Medulla oblongata (tissue), 1 donor: ENCODE measurements around the gene MSMO1.
"Not testable (repeated sequence)": the region's sequence is repeated elsewhere in the genome, so short reads cannot be mapped to it uniquely, and the experiment has no call there.

Experiments
- DNase-seq: peaks from one replicate; pipeline ENCODE4 v3.0.0-alpha.2; 2015; ENCODE audit errors: extremely low spot score

Gene MSMO1

DNA sequence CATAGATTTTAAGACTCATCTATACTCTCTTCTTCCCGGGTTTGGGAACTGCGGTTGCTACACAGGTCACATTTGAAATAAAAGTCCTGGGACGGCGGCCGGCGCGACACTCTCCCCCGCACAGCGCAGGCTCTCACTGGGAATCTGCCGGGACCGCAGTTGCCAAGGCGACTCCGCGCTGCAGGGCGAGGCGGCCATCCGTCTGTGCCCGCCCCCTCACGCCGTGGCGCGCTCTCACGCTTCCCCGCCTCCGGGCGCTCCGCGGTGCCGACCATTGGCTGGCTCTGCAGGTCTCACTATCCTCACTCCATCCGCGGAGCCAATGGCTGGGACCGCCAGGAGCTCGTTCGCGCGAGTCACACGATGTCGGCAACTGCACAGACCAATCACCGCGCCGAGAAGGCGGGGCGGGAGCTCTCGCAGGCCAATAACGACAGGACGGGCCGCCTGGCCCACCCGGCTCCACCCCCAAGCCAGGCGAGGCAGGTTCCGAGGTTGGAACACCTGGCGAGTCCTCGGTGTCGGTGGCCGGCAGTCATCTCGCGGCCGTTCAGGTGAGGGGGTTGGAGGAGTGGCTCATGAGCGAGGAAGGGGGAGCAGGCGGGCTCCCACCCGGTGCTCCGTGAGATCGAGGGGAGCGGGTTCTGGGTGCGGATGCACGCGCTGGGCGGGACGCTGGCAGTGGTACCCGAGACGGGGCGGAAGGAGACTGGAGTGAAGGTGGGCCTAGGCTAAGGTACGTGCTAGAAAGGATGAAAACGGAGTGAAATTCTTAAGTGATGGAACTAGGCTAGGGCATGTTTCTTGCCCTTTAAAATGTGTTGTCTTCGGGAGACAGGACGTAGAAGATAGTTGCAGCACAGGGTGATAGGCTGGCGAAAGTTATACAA lies at the start of gene MSMO1:
MSMO1 (plus strand) TSS at position 459 of the 890 bp plus-strand sequence. CDS start 5,702 bp downstream, outside the sequence.
- peak; percentile 99 for DNase-seq

DNA sequence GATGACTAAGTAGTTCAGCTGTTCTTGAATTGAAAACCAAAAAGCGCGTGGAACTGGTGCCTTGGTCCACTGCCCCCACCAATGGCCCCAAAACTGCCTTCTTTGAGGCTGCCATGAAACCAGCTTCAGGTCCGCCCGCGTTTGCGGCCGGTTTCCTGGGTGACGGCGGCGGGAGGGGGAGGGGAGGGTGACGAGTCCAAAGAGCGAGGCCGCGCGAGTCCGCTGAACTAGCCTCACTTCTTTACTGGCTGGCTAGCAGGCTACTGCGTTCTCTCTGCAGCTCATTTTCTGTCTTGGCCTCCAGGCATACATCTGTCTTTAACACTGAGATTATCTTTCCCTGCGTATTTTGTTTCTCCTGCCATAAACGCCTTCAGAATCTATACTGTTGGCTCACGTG lies 47.9 kb upstream of the MSMO1 start:
- not testable (repeated sequence) for DNase-seq

DNA sequence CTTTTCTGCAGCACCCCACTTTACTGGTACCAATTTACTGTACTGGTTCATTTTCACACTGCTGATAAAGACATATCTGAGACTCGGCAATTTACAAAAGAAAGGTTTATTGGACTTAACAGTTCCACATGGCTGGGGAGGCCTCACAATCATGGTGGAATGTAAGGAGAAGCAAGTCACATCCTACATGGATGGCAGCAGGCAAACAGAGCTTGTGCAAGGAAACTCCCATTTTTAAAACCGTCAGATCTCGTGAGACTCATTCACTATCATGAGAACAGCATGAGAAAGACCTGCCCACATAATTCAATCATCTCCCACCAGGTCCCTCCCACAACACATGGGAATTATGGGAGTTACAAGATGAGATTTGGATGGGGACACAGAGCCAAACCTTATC lies 42.8 kb upstream of the MSMO1 start:
- DNase-seq = not testable (repeated sequence)

DNA sequence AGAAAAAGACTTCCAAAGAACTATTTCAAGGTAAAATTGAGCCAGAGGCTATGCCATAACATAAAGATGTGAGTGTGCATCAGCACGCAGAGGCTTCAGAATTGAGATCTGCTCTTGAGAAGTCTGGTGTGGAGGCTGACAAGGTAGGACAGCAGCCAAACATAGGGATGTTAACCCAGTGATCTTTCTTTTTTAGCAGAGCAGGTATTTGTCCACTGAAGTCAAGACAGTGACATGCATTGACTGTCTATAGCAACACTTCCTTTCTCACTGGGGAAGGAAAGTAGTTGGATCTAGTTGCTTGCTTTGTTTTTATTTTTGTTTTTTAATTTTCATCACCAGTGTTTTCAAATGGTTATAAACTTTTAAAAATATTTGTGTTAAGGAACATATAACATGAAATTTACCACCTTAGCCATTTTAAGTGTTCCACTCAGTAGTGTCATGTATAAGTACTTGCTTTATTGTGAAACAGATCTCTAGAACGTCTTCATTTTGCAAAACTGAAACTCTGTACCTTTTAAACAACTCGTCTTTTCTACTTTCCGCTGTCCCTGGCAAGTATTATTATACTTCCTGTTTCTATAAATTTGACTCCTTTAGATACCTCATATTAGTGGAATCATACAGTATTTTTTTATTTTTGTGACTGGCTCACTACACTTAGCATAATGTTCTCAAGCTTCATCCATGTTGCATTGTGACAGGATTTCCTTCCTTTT lies 40.7 kb upstream of the MSMO1 start:
- DNase-seq = not testable (repeated sequence)

DNA sequence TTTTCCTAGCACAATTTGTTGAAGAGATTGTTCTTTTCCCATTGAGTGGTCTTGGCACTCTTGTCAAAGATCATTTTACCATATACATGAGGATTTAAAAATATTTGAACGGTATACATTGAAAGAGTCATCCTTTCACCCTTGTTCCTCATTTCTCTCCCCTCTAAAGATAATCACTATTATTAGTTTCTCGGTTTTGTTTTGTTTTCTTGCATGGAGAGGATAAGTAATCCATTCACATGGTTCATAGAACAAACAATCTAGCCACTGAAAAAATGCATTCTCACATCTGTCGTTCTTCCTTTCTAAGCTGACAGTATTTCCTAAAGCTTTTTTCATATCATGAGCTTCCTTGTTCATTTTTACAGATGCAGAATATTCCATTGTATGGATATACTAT lies 39.2 kb upstream of the MSMO1 start:
- no peak for DNase-seq

DNA sequence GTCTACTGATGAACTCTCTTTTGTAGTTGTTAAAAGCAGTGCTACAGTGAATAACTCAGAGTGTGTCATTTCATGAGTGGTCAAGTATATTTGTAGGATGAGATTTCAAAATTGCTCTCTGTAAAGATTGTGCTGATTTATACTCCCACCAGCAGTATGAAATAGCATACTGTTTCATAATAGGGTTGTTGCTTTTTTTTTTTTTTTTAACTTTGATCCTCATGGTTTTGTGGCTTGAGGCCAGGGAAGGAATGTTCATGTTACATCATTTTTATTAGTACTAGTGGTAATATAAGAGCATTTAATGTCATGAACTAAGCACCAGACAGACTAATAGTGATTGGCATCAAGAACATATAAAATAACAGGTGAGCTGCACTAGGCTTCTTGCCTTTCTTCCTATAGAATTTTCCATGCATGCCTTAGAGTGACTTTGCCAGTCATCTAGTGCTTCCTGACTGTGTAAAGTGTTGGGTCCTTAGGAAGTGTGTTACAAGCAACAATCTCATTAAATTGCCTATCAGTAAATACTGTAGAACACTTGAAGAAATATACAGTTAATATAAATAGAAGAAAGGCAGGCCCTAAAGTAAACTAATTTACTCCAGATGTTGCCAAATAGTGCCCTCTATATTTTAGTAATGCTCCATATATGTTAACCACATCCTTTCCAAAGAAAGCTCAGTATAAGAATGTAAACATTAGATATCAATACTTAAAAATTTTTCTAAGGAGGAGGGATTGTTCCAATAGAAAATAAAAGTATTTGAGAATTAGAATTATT lies 38.6 kb upstream of the MSMO1 start:
- DNase-seq = no peak

DNA sequence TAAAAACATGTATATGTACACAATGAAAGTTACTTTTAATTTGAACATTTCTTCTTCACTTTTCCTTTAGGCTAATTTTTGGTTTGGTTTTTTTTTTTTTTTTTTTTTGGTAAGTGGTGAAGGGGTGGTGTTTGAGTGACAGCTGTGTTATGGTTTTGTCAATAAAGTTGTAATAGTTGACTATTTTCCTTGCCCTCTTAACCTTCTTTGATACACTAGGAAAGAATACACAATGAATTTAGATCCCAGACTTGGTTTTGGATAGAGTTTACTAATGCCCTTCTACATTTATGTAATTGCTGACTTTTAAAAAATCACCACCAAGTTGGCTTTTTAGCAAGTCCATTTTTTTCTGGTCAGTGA lies 38.1 kb upstream of the MSMO1 start:
- DNase-seq = no peak

DNA sequence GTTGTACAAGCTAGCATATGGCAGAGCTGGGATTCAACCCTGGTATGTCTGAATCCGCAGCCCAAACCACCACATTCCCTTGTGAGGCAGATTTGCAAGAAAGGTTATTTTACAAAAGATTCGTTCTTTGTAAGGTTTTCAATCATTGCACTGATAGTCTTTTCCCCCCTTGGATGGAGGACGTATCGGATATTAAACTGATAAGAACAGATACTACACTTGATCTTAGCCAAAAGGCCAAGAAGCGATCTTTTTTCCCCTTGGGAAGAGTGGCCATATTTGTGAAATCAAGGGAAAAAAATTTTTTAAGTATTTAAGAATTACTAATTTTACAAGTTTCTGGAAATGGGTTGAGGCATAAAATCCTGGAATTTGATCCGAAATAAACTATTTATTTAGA lies 34.4 kb upstream of the MSMO1 start:
- no peak for DNase-seq

DNA sequence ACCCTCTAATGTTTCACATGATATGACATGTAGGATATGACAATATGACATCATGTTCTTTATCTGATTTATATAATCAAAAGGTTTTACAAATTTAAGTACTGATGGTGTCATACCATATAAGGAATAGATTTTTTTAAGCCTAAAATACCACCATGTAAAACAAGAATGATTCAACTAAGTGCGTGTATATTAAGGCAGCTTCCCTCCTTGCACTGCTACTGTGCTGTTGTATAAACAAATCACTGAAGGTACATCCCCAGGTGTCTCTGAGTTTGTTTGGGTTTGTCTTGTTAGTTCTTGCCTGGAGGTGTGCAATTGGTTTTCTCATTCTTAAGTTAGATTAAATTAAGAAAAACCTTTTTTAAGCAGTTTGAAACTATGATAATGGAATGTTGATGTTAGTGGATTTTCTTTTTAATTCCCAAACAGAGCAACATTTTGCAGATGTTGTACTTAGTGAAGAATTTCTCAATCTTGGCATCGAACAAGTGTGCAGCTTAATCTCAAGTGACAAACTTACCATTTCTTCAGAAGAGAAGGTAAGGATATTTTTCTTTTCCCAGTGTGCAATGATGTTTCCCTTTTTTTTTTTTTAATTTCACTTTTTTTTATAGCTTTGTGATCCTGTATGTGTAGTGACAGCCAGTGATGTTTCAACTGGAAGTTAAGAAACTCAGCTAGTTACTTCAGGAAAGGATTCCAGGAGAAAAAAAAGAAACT lies 33.4 kb upstream of the MSMO1 start:
- no peak for DNase-seq

DNA sequence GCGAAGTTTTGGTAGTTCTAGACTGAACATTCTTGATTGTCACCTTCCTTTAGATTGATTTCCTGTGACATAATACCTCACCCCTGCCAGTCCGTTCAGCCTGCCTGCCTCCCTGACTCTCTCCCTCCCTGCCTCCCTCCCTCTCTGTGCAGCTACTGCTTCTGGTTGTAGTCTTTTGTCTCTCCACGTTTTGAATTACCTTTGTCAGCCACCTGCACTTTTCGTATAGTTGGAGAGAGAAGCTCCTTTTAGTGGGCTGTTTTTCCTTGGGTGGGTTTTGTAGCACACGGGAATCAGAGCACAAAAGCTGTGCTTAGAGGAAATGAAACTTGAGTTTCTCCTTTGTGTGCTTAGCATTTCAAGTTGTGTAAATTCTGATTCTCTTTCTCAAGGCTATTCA lies 32.6 kb upstream of the MSMO1 start:
- DNase-seq = peak; percentile 35

DNA sequence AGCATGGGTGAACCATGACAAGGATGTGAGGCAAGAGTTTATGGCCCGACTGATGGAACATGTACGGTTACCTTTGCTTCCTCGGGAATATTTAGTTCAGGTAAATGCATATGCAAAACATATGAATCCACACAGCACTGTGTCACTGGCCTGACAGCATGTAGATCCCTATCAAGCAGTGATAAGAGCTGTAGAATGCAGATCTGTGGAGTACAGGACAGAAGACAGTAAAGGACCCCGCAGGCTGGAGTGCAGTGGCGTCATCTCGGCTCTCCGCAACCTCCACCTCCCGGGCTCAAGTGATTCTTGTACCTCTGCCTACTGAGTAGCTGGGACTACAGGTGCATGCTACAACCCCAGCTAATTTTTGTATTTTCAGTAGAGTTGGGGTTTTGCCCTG lies 29.8 kb upstream of the MSMO1 start:
- DNase-seq = no peak

DNA sequence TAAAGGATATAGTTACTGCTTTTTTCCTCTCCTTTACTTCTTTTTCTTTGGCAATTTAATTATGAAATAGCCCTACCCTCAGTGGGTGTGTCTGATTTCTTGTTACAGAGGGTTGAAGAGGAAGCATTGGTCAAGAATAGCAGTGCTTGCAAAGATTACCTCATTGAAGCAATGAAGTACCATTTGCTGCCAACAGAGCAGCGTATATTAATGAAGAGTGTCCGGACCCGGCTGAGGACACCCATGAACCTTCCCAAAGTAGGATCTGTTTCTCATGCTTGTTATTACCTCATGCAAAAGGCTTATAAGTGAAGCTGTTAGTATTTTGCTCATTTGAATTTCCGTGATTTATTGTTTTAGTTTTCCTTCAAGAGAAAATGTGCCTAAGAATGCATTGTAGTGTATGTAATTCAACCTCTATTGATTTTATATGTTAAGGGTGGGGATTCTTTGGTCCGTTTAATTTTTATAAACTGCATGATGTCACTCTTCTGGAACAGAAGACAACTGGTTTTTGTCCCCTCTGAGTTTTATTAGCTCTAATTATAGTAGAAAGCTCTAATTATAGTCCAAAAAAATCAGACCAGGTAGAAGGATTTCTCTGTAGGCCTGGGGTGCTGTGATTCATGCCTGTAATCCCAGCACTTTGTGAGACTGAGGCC lies 27.9 kb upstream of the MSMO1 start:
- no peak for DNase-seq

DNA sequence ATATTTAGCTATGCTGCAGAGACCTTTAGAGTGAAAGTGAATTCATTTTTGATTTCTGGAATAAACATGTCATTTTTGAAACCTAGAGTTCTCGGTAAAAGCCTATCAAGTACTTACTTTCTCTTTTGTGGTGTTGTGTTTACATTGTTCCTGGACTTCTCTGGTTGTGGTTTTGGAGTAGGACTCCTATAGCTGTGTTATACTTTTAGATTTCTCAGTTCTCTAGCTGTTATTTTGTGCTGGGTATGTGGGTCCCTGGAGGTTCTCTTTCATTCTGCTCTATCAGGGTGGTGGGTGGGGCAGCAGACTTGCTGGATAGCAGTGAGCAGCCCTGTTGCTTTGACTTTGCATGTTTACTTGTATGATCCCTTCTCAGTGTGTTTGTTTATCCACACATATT lies 25.6 kb upstream of the MSMO1 start:
- DNase-seq = peak; percentile 28

DNA sequence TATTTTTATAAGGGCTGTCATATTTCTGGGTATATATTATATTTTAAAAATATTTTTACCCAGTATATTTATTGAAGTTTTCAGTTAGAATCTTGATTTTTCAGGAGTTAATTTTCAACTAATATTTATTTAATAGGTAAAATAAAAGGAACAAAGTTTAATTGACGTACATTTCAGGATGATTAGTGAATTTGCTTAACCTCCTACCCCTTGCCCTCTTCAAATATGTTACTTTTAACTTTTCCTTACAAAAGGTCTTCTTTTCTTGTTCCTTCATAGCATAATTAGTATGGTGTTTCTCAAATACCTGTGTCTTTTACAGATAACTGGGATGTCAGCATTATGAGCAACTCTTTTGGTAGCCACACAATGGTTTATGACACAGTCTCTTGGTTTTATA lies 24.8 kb upstream of the MSMO1 start:
- no peak for DNase-seq

DNA sequence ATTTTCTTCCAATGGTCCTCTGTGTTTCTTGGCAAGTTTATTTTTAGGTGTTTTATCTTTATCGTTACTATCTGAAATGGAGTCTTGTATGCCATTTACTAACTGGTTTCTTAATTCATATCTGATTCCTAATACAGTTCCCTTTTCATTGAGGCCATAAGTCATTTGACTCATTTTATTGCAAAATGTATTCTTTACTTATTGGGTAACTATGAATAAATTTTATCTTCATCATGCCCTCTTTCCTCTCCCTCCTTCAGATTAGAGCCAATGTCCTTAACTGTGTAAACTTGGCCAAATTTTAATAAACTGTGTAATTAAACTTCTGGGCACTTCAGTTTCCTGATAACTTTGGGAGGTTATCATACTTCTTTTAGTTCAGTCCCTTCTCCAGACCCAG lies 19.3 kb upstream of the MSMO1 start:
- DNase-seq = no peak

DNA sequence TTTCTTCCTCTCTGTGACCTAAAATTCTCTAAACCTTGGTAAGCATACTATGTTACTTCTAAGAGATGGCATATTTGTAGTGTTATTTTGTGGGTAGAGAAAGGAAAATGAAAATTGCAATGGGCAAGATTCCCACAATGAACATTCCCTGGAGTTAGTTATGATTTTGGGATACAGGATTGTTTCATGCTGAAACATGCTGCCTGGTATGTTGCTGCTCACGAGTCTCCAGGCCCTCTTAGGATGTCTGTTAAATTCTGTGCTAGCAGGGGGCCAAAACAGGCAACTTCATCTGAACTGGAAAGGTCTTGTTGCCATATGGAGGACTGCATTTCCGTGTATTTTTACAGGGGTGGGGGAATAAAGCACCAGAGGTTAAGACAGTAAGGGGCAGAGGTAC lies 18.9 kb upstream of the MSMO1 start:
- no peak for DNase-seq

DNA sequence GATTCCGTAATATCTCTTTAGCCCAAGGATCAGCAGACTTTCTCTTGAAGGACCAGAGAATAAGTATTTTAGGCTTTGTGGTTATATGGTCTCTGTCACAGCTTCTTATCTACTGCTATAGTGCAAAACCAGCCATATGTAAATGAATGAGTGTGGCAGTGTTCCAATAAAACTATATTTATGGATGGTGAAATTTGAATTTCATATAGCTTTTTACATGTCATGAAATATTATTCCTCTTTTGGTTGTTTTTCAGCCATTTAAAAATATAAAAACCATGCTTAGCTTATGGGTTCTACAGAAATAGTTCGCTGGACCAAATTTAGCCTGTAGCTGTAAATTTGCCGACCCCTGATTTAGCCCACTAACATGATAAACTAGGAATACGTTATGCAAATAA lies 18.0 kb upstream of the MSMO1 start:
- DNase-seq = no peak

DNA sequence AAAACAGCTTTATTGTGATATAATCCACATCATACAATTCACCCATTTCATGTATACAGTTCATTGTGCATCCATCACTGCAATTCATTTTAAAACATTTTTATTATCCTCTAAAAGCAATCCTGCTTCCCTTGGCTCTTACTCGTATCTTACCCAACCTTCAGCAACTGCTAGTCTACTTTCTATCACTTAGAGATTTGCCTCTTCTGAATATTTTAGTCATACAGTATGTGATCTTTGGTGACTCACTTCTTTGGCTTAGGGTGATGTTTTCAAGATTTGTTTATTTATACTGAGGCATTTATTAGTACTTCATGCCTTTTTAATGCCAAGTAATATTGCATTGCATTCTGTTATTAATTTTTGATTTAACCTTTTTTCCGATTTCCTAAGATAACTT lies 15.0 kb upstream of the MSMO1 start:
- no peak for DNase-seq

DNA sequence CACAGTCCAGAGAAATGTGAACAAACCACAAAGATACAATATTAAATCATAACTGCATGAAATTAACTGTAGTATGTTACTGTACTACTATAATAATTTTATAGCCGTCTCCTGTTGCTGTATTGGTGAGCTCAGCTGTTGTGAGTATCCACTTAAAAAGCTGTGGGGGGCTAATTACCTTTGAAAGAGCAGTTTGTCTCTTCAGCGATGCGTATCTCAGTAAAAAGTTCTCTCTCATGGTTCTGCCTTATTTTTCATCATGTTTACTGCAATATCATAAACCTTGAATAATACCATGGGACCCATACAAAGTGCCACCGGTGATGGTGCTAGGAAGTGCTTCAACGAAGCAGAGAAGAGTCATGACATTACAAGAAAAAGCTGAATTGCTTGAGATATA lies 8.4 kb upstream of the MSMO1 start:
- no peak for DNase-seq

DNA sequence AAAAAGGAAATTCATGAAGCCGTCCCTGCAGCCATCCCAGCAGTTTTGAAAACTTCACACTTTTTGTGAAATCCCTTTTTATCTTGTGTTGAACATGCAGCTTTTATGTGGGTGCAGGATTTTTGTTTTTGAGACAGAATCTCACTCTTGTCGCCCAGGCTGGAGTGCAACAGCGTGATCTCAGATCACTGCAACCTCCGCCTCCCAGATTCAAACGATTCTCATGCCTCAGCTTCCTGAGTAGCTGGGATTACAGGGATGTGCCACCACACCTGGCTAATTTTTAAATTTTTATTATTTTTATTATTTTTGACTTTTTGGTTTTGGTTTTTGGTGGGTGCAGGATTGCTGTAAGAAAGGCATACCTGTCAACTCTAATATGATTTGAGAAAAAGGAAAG lies 8.0 kb upstream of the MSMO1 start:
- no peak for DNase-seq

DNA sequence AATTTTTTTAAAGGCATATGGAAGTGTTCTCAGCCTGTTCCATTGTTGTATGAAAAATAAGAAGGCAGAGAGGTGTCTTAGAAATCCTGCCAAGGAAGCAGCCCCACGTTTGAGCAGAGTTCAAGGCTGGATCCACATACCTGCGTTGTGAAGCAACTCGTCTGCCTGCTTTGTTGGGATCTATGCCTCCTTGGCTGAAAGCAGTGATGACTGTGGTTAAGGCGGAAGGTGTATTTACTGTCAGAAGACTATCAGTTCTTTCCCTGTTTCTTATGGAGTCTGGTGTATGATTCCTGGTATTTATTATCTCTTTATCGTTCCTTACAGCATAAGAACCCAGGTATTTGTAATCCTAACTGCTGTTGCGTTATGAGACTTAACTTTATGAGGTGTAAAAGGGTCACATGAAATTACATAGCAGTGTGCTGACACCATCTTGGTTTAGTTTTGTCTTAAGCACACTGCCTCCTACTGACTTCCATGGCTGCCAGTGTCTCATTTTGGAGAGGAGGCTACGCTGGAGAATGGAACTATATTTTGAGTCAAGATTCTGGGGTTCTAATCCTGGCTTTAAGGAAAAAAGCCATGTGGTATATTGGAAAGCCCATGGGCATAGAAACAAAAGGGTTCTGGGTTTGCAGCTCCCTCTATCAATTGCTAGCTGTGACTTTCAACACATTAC lies 3.1 kb upstream of the MSMO1 start:
- no peak for DNase-seq
